ENCODE data around the gene MDM2.

Gene MDM2

DNA sequence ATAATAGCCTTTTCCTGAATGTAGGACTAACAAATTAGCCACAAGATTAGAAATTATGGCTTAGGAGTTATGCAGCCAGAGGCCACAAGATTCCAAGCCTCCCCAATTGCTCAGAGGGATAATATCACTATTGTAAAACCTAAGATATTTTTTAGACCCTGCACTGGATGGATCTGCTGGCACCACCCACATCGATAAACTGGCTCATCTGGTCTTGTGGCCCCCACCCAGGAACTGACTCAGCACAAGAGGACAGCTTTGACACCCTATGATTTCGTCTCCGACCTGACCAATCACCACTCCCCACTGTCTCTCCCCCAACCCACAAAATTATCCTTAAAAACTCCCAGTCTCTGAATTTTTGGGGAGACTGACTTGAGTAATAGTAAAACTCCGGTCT lies 70.3 kb downstream of the MDM2 start:
- TF ChIP-seq NFIC (IDR thresholded peaks at IDR 0.05) (no peak), TEAD4 (IDR thresholded peaks at IDR 0.05) (no peak), EGR1 (IDR thresholded peaks at IDR 0.05) (no peak), CEBPB (IDR thresholded peaks at IDR 0.05) (no peak), TCF12 (IDR thresholded peaks at IDR 0.05; ENCODE audit: low read depth) (no peak)

DNA sequence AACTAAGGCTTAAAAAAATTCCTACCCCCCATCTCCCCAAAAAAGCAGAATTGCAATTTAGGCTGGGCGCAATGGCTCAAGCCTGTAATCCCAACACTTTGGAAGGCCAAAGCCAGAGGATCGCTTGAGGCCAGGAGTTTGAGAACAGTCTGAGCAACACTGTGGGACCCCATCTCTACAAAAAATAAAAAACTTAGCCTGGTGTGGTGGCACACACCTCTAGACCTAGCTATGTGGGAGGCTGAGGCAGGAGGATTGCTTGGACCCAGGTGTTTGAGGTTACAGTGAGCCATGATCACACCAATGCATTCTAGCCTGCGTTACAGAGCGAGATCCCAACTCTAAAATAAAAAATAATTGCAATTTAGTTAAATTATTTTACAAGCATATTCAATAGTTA lies 70.9 kb downstream of the MDM2 start:
- TF ChIP-seq EGR1 (IDR thresholded peaks at IDR 0.05) = no peak
- TF ChIP-seq CEBPB (IDR thresholded peaks at IDR 0.05) = no peak
- TF ChIP-seq RAD21 (IDR thresholded peaks at IDR 0.05; ENCODE audit: low read depth) = no peak
- TF ChIP-seq TAF1 (IDR thresholded peaks at IDR 0.05; ENCODE audit: low read depth) = no peak
- no peak for TF ChIP-seq EP300 (IDR thresholded peaks at IDR 0.05; ENCODE audit: borderline replicate concordance)
- TF ChIP-seq, protein P1, sequence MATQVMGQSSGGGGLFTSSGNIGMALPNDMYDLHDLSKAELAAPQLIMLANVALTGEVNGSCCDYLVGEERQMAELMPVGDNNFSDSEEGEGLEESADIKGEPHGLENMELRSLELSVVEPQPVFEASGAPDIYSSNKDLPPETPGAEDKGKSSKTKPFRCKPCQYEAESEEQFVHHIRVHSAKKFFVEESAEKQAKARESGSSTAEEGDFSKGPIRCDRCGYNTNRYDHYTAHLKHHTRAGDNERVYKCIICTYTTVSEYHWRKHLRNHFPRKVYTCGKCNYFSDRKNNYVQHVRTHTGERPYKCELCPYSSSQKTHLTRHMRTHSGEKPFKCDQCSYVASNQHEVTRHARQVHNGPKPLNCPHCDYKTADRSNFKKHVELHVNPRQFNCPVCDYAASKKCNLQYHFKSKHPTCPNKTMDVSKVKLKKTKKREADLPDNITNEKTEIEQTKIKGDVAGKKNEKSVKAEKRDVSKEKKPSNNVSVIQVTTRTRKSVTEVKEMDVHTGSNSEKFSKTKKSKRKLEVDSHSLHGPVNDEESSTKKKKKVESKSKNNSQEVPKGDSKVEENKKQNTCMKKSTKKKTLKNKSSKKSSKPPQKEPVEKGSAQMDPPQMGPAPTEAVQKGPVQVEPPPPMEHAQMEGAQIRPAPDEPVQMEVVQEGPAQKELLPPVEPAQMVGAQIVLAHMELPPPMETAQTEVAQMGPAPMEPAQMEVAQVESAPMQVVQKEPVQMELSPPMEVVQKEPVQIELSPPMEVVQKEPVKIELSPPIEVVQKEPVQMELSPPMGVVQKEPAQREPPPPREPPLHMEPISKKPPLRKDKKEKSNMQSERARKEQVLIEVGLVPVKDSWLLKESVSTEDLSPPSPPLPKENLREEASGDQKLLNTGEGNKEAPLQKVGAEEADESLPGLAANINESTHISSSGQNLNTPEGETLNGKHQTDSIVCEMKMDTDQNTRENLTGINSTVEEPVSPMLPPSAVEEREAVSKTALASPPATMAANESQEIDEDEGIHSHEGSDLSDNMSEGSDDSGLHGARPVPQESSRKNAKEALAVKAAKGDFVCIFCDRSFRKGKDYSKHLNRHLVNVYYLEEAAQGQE (IDR thresholded peaks at IDR 0.05; ENCODE audit: low read depth) = no peak
- no peak for TF ChIP-seq TCF12 (IDR thresholded peaks at IDR 0.05; ENCODE audit: low read depth)
- no peak for TF ChIP-seq NFIC (IDR thresholded peaks at IDR 0.05)
- no peak for TF ChIP-seq CREB1 (IDR thresholded peaks at IDR 0.05; ENCODE audit: low read depth)
- TF ChIP-seq, protein P2, sequence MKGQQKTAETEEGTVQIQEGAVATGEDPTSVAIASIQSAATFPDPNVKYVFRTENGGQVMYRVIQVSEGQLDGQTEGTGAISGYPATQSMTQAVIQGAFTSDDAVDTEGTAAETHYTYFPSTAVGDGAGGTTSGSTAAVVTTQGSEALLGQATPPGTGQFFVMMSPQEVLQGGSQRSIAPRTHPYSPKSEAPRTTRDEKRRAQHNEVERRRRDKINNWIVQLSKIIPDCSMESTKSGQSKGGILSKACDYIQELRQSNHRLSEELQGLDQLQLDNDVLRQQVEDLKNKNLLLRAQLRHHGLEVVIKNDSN (IDR thresholded peaks at IDR 0.05) = no peak
- TF ChIP-seq, protein P3, sequence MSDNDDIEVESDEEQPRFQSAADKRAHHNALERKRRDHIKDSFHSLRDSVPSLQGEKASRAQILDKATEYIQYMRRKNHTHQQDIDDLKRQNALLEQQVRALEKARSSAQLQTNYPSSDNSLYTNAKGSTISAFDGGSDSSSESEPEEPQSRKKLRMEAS (IDR thresholded peaks at IDR 0.05) = no peak
- no peak for TF ChIP-seq TEAD4 (IDR thresholded peaks at IDR 0.05)
- no peak for TF ChIP-seq YY1 (IDR thresholded peaks at IDR 0.05; ENCODE audit: low read depth)
- TF ChIP-seq FOXM1 (IDR thresholded peaks at IDR 0.05; ENCODE audit: borderline replicate concordance, low read depth) = no peak
- TF ChIP-seq ZBTB7A (IDR thresholded peaks at IDR 0.05; ENCODE audit: low read depth) = no peak

DNA sequence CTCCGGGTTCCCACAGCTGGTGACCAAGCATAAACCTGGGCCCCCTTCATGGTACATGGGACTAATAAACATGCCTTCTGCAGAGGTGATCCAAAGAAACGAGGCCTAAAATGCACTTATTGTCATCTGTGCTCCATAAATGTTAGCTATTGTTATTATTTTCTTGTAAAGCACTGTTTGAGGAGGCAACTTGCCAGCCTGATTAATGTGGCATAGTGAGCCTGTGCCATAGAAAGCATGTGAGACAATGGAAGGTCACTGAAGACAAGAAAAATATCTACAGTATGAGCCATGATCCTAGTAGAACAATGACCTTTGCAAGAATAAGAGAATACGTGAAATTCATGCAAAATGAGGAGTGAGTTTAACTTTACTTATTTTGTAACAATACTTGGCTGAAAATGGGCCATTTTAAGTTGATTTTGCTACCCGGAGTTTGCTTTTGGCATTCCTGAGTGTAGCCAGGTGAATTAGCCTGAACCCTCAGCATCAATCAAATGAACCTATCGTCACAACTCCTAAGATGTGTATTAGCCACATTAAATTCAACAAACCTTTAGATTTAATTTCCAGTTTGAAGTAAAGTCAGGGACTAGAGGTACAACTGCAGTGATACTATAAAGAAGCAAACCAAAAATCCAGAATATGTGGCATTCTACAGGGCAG lies 72.8 kb downstream of the MDM2 start:
- TF ChIP-seq, protein P1 (IDR thresholded peaks at IDR 0.05; ENCODE audit: low read depth) = no peak
- TF ChIP-seq TEAD4 (IDR thresholded peaks at IDR 0.05) (no peak), RAD21 (IDR thresholded peaks at IDR 0.05; ENCODE audit: low read depth) (no peak), TAF1 (IDR thresholded peaks at IDR 0.05; ENCODE audit: low read depth) (no peak), FOXM1 (IDR thresholded peaks at IDR 0.05; ENCODE audit: borderline replicate concordance, low read depth) (no peak), NFIC (IDR thresholded peaks at IDR 0.05) (no peak), ZBTB7A (IDR thresholded peaks at IDR 0.05; ENCODE audit: low read depth) (no peak), CEBPB (IDR thresholded peaks at IDR 0.05) (no peak), YY1 (IDR thresholded peaks at IDR 0.05; ENCODE audit: low read depth) (no peak), EGR1 (IDR thresholded peaks at IDR 0.05) (no peak), TCF12 (IDR thresholded peaks at IDR 0.05; ENCODE audit: low read depth) (no peak), CREB1 (IDR thresholded peaks at IDR 0.05; ENCODE audit: low read depth) (no peak), EP300 (IDR thresholded peaks at IDR 0.05; ENCODE audit: borderline replicate concordance) (no peak)
- TF ChIP-seq, protein P2 (IDR thresholded peaks at IDR 0.05) = no peak
- TF ChIP-seq, protein P3 (IDR thresholded peaks at IDR 0.05) = no peak

DNA sequence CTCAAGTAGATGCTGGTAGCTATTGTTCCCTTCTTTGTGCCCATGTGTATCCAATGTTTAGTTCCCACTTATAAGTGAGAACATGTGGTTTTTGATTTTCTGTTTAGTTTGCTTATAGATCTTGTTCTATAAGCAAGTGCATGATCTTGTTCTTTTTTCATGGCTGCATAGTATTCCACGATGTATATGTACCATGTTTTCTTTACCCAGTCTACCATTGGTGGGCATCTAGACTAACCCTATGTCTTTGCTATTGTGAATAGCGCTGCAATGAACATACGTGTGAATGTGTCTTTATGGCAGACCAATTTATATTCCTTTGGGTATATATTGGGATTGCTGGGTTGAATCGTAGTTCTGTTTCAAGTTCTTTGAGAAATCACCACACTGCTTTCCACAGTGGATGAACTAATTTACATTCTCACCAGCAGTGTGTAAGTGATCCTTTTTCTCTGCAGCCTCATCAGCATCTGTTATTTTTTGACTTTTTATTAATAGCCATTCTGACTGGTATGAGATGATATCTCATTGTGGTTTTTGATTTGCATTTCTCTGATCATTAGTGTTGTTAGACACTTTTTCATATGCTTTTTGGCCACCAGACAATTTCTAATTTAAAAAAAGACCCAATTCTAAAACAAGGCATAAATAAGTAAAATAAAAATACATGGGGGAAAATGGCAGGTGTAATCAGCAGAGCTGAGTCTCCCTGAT lies 74.4 kb downstream of the MDM2 start:
- TF ChIP-seq, protein P1 (IDR thresholded peaks at IDR 0.05; ENCODE audit: low read depth) = no peak
- TF ChIP-seq EP300 (IDR thresholded peaks at IDR 0.05; ENCODE audit: borderline replicate concordance) (no peak), TAF1 (IDR thresholded peaks at IDR 0.05; ENCODE audit: low read depth) (no peak), RAD21 (IDR thresholded peaks at IDR 0.05; ENCODE audit: low read depth) (no peak), FOXM1 (IDR thresholded peaks at IDR 0.05; ENCODE audit: borderline replicate concordance, low read depth) (no peak), YY1 (IDR thresholded peaks at IDR 0.05; ENCODE audit: low read depth) (no peak), NFIC (IDR thresholded peaks at IDR 0.05) (no peak), TEAD4 (IDR thresholded peaks at IDR 0.05) (no peak), ZBTB7A (IDR thresholded peaks at IDR 0.05; ENCODE audit: low read depth) (no peak), EGR1 (IDR thresholded peaks at IDR 0.05) (no peak)
- TF ChIP-seq, protein P2 (IDR thresholded peaks at IDR 0.05) = no peak
